Fibroblast of the aortic adventitia (primary cell): ENCODE measurements around the gene JOSD2. TPM values are rescaled to one million over a fixed set of nuclear protein-coding genes. Genes with fewer than 3 reads are reported as not detected.

Source experiments
- DNase-seq: peaks from one replicate; pipeline ENCODE4 v3.0.0-alpha.2; 2010; ENCODE audit warnings: low read depth
- H3K4me3 ChIP-seq: 2 replicates; pipeline ENCODE4 v1.5.1; 2011; ENCODE audit warnings: low read depth, mild to moderate bottlenecking, control low read depth, low read length, moderate library complexity
- total RNA-seq: library from RNA; depleted of rRNA; stranded (reverse); fragments of >200 nt; gene quantifications from 2 replicates; pipeline ENCODE4 v1.2.3, GENCODE V29; 2012; ENCODE audit warnings: low replicate concordance
- TF ChIP-seq, protein P1 (sequence below): IDR thresholded peaks from 2 replicates; pipeline ENCODE4 v1.5.1; 2011; ENCODE audit warnings: mild to moderate bottlenecking, low read length, control low read depth, inconsistent platforms; ENCODE audit not compliant: insufficient read depth

JOSD2 gene
- total RNA-seq, 1 donor, result 26.7 TPM

DNA sequence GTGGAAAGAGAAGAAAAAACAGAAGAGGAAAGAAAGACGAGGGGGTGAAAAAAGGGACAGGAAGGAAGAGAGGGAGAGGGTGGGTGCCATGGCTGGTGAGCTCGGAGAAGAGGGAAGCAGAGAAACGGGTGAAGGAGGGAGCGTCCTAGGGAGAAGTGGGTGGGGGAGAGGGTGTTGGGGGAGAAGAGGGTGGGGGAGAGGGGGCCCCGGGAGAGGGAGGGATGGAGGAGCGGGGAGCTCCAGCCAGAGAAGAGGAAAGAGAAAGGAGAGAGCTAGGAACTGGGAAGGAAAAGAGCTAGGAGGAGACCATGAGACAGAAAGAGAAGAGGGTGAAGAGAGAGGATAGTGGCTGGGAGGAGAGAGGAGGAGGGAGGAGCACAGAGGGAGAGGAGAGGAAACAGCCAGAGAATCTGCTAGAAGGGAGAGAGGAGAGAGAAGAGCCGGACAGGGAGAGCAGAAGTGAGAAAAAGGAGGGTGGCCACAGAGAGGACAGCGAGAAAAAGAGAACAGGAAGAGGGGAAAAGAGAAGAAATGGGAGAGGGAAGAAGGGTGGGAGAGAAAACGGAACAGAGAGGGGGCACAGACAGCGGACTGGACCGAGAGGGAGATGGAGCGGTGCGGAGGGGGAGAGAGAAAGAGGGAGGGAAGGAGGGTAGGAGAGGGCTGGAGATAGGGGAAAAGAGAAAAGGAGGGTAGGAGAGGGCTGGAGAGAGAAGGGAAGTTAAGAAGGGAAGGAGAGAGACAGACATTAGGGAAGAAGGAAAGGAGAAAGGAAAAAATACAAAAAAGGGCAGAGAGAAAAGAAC, 22.4 kb downstream of the JOSD2 start:
- no peak overlapping the region for H3K4me3 ChIP-seq
- TF ChIP-seq, protein P1, sequence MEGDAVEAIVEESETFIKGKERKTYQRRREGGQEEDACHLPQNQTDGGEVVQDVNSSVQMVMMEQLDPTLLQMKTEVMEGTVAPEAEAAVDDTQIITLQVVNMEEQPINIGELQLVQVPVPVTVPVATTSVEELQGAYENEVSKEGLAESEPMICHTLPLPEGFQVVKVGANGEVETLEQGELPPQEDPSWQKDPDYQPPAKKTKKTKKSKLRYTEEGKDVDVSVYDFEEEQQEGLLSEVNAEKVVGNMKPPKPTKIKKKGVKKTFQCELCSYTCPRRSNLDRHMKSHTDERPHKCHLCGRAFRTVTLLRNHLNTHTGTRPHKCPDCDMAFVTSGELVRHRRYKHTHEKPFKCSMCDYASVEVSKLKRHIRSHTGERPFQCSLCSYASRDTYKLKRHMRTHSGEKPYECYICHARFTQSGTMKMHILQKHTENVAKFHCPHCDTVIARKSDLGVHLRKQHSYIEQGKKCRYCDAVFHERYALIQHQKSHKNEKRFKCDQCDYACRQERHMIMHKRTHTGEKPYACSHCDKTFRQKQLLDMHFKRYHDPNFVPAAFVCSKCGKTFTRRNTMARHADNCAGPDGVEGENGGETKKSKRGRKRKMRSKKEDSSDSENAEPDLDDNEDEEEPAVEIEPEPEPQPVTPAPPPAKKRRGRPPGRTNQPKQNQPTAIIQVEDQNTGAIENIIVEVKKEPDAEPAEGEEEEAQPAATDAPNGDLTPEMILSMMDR, result no peak
- no peak for DNase-seq

DNA sequence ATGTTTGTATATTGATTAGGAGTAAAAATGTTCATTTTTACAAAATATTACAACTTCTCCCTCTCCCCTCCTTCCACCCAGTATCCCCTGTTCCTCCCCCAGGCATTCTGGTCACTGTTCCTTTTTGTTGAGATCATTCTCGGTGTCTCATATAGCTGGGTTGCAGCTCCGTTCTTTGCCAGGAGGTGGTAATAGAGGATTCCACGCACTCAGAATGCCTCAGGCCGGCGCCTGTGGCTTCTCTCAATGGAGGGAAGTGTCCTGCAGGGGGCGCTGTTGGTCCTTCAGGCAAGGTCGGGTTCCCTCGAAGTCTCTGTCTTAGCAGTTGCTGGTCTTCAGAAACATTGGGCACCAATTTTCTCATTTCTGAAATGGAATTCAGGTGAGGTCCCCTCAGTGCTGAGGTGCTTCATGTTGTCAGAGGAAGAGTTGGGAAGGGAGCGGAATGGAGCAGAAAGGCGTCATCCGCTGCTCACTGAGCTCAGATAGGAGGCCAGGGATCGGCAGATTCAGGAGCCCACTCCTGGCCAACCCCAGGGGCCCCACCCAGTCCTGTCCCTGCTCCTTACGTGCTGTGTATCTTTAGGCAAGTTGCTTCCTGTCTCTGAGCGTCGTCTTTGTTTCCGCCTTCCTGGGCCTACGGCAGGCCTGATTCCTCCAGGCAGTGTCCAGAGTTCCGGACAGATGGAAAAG, 24.0 kb downstream of the JOSD2 start:
- DNase-seq, result peak; percentile 6
- no peak overlapping the region for H3K4me3 ChIP-seq

DNA sequence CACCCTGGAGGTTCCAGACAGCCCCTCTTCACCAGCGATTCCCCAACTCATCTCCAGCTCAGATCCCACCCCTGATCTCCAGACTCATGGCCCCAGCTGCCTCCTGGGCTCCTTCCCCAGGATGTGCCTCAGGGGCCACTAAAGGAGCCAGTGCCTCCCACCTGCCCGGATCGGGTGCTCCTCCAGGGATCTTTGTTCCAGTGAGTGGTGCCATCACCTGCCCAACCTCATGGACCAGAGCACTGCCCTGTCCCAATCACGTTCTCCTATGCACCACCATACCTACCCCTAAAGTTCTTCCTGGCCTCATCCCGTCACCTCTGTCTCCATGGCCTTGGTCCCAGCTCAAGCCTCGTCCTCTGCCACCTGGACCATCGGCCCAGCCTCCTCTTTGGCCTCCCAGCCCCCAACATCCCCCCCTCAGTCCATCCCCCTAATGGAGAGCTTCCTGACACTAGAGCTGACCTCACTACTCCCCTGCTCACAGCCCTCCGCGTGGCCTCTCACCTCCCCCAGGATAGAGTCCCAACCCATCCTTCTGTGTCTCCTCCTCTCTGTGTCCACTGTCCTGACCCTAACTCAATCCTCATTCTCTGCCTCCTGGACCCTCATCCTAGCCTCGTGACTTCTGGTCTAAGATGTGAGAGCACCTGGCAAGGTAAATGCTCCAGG, 25.6 kb downstream of the JOSD2 start:
- no peak for DNase-seq
- TF ChIP-seq, protein P1, result no peak
- H3K4me3 ChIP-seq, result no peak overlapping the region

More for the DNA sequence above, 24.0 kb downstream of the JOSD2 start:
- TF ChIP-seq, protein P1, result peak; percentile 43

DNA sequence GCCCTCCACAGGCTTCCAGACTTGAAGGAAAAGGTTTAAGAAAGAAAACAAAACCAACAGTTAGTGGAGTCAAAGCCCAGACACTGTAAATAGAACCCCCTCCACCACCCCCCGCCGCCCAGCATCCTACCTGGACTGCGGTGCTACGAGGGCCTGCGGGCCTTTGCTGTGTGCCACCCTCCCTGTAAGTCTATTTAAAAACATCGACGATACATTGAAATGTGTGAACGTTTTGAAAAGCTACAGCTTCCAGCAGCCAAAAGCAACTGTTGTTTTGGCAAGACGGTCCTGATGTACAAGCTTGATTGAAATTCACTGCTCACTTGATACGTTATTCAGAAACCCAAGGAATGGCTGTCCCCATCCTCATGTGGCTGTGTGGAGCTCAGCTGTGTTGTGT, 28.1 kb downstream of the JOSD2 start:
- DNase-seq, result no peak
- no peak overlapping the region for H3K4me3 ChIP-seq
- TF ChIP-seq, protein P1, result no peak

DNA sequence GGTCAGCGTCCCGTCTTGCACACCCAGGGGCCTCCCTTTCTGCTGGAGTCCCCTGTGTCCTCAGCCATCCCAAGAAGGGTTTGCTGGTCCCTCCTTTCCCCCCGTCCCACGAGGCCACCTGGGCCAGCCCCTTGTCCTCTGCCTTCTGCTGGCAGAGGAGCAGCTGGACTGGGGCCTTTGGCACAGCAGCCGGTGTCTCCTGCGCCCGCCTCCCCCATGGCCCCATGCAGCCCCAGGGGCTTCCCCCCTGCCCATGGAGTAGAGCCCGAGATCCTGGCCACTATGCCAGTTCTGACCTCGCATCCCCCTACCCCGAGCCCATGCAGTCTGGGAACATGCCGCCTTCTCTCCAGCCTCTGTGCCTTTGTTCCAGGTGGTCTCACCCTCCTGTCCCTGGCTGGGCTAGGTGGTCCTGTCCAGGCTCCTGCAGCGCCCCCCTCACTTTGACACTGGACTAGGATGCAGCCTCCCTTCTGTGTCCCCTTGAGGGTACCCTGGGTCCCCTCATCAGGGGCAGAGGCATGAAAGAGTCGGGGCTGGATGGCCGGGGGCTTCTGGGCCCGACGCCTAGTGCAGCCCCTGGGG, 28.6 kb downstream of the JOSD2 start:
- TF ChIP-seq, protein P1, result no peak
- no peak overlapping the region for H3K4me3 ChIP-seq
- no peak for DNase-seq

DNA sequence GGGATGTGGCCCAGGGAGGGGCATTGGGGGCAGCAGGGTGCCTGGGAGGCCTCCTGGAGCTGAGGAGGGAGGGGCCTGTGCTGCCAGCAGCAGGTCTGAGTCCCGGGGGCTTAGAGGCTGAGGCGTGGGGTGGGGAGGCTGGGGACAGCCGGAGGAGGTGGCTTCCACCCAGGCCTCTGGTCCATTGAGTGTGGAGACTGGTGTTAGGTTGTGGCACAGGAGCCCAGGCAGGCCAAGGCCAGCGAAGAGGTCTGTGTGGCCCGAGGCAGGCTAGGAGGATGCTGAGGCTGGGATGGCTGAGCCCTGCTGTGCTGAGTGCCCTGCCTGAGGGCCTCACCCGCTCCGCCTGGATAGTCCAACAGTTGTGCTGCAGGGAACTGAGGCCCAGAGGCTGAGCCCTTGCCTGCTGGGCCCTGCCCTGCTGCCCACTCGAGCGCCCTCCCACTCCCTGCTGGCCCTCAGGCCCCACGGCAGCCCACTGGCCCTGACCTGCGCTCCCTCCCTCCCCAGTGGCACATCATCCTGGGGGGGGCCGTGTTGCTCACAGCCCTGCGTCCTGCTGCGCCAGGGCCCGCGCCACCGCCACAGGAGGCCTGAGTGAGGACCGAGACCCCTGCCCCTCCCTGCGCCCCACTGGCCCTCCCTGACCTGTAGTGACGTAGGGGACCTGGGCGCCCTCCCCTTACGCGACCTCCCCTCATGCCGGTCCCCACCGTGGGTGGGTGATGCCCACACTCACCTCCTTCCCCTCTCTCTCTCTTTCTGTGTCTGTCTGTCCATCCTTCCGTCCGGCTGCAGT, 29.4 kb downstream of the JOSD2 start:
- no peak for DNase-seq
- TF ChIP-seq, protein P1, result no peak
- H3K4me3 ChIP-seq, result no peak overlapping the region
